ENCODE results near the gene DPPA3.

The DPPA3 gene

DNA sequence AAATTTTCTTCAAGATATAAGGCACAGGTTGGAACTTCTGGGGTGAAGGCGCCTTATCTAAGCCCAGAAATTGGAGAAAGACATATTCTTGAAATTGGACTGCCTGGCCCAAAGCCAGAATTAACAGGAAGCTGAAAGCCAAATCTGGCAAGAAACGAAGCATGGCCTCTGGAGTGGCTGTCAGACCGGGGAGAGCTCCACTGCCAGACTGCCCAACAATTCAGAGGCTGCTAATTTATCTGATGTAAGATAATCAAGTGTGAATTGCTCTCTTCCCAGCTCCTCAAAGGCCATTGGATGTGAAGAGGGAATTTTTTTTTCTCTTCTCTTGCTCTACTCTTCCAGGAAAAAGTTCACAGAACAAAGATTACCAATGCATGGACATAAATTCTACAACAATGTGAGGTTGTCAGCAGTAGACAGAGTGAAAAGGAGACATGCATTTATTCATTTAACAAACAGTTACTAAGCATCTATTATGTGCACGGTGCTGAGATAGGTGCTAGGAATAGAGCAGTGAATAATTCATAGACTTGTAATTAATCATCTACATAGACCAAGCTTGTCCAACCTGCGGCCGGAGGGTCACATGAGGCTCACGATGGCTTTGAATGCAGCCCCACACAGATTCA, 15.6 kb upstream of the DPPA3 start, which contains the start of gene GDF3:
GDF3 (minus strand) TSS at position 210 of the 632 bp plus-strand sequence; CDS start at position 163, 47 bp downstream.
- no peaks in the 10 kb centered on the region for H3K36me3 ChIP-seq (ENCODE audit: control insufficient read depth in 4 of 4, insufficient read depth in 4 of 4, low read length in 3 of 4)
- no peaks in the 10 kb centered on the region for H3K9me3 ChIP-seq (ENCODE audit: control extremely low read depth in 1 of 5, control insufficient read depth in 4 of 5, insufficient read depth in 2 of 5, low read depth in 1 of 5, low read length in 4 of 5)
- H3K4me1 ChIP-seq (ENCODE audit: control extremely low read depth in 1 of 4, control insufficient read depth in 4 of 4, insufficient read depth in 4 of 4, low read length in 3 of 4) = peaks cover 8 to 31% (median 24%) of the 10 kb centered on the region in 4 experiments
- 6% methylated on average over 6 of the region's 7 CpGs for WGBS (ENCODE audit: insufficient coverage)
- CTCF ChIA-PET = interaction anchor here (1.2 to 2.7 kb wide), 6 partner anchors 12 to 138 kb away, joined by 3 to 10 read pairs (median 4); no protein-coding TSS in a partner anchor
- H3K27ac ChIP-seq (ENCODE audit: insufficient read depth in 1 of 2, low read depth in 1 of 2, low read length in 2 of 2, poor library complexity in 1 of 2, severe bottlenecking in 2 of 2) = peak within 1 kb of the TSS in 1 of 2 experiments; percentile 13
- DNase-seq = peak in 2 of 3 donors; percentile 87 to 90
- no peaks in the 10 kb centered on the region for H3K27me3 ChIP-seq (replicated peaks in 2 of 5; ENCODE audit: control insufficient read depth in 4 of 5, insufficient read depth in 5 of 5, low read length in 4 of 5)
- H3K4me3 ChIP-seq (ENCODE audit: control insufficient read depth in 1 of 7, extremely low read depth in 1 of 7, insufficient read depth in 4 of 7, low read depth in 2 of 7, low read length in 6 of 7) = peak within 1 kb of the TSS in 5 of 7 experiments; percentile 33 to 68 (median 46)
- POLR2A ChIA-PET = interaction anchor here (0.6 to 1.6 kb wide), 7 partner anchors 14 to 54 kb away, joined by 3 to 4 read pairs (median 3); no protein-coding TSS in a partner anchor

DNA sequence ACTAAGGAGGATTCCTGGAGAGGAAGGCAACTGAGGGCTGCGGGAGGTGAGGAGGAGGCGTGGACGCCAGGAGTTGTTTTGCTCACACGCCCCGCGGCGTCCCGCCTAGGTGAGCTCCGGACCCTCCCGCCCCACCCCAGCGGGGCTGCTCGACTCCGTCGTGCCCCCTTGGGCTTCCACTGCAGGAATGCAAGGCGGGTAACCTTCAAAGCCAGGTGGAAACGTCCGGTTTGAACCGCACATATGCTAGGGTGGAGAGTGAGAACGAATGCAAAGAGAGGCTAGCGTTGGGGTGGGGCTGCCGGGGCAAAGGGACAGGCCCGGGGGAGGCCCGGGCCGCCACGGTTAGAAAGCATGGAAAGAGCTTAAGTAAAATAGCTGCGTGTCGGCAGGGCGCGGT, 5.4 kb upstream of the DPPA3 start:
- 97% methylated on average over 26 of the region's 29 CpGs for WGBS (ENCODE audit: insufficient coverage)
- ChIA-PET CTCF (interaction anchor here (1.1 to 1.9 kb wide), 2 partner anchors 9 to 28 kb away, joined by 3 to 5 read pairs; no protein-coding TSS in a partner anchor), POLR2A (no interaction called here)
- Histone ChIP-seq H3K27ac (ENCODE audit: insufficient read depth in 1 of 2, low read depth in 1 of 2, low read length in 2 of 2, poor library complexity in 1 of 2, severe bottlenecking in 2 of 2) (no peak overlapping the region), H3K36me3 (ENCODE audit: control insufficient read depth in 4 of 4, insufficient read depth in 4 of 4, low read length in 3 of 4) (no peaks in the 10 kb centered on the region), H3K4me3 (ENCODE audit: control insufficient read depth in 1 of 7, extremely low read depth in 1 of 7, insufficient read depth in 4 of 7, low read depth in 2 of 7, low read length in 6 of 7) (no peak overlapping the region), H3K27me3 (replicated peaks in 2 of 5; ENCODE audit: control insufficient read depth in 4 of 5, insufficient read depth in 5 of 5, low read length in 4 of 5) (no peaks in the 10 kb centered on the region), H3K9me3 (ENCODE audit: control extremely low read depth in 1 of 5, control insufficient read depth in 4 of 5, insufficient read depth in 2 of 5, low read depth in 1 of 5, low read length in 4 of 5) (no peaks in the 10 kb centered on the region), H3K4me1 (ENCODE audit: control extremely low read depth in 1 of 4, control insufficient read depth in 4 of 4, insufficient read depth in 4 of 4, low read length in 3 of 4) (no peaks in the 10 kb centered on the region)
- no peak for DNase-seq

DNA sequence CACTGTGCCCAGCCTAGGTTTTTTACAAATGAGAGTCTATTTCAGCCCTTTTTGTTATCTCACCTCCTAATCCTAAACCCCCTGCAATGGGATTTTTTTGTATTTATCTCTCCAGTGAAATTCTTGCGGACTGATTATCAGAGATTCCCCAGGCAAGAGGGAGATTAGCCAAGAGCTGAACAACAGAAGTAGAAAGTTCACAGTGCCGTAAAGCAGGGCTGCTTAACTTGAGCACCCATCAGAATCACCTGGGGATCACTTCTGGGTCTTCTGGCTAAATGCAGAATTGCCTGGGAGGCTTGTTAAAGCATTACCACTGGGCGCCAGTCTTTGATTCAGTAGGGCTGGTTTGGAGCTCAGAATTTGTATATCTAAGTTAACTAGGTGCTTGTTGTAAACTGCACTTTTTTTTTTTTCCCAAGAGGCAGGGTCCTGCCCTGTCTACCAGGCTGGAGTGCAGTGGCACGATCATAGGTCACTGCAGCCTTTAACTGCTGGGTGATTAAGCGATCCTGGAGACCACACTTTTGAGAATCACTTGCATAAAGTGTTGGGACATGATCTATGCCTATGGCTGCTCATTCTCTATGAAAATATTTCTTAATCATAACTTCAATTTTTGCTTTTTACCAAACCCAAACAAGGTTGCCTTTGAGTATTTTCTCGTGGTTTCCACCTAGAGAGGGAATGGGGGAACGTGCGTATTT, 1.1 kb upstream of the DPPA3 start:
- Histone ChIP-seq H3K36me3 (ENCODE audit: control insufficient read depth in 4 of 4, insufficient read depth in 4 of 4, low read length in 3 of 4) (no peaks in the 10 kb centered on the region), H3K27me3 (replicated peaks in 2 of 5; ENCODE audit: control insufficient read depth in 4 of 5, insufficient read depth in 5 of 5, low read length in 4 of 5) (no peaks in the 10 kb centered on the region), H3K9me3 (ENCODE audit: control extremely low read depth in 1 of 5, control insufficient read depth in 4 of 5, insufficient read depth in 2 of 5, low read depth in 1 of 5, low read length in 4 of 5) (no peaks in the 10 kb centered on the region), H3K27ac (ENCODE audit: insufficient read depth in 1 of 2, low read depth in 1 of 2, low read length in 2 of 2, poor library complexity in 1 of 2, severe bottlenecking in 2 of 2) (no peak overlapping the region), H3K4me3 (ENCODE audit: control insufficient read depth in 1 of 7, extremely low read depth in 1 of 7, insufficient read depth in 4 of 7, low read depth in 2 of 7, low read length in 6 of 7) (no peak overlapping the region), H3K4me1 (ENCODE audit: control extremely low read depth in 1 of 4, control insufficient read depth in 4 of 4, insufficient read depth in 4 of 4, low read length in 3 of 4) (no peaks in the 10 kb centered on the region)
- ChIA-PET POLR2A (interaction anchor here (0.6 to 0.8 kb wide), 2 partner anchors 15 to 49 kb away, joined by 3 to 4 read pairs; partner anchors contain the start of gene GDF3), CTCF (interaction anchor here (0.6 to 1.3 kb wide), 5 partner anchors 20 to 64 kb away, joined by 3 read pairs; no protein-coding TSS in a partner anchor)
- 95% methylated on average over 7 of the region's 8 CpGs for WGBS (ENCODE audit: insufficient coverage)
- no peak for DNase-seq

DNA sequence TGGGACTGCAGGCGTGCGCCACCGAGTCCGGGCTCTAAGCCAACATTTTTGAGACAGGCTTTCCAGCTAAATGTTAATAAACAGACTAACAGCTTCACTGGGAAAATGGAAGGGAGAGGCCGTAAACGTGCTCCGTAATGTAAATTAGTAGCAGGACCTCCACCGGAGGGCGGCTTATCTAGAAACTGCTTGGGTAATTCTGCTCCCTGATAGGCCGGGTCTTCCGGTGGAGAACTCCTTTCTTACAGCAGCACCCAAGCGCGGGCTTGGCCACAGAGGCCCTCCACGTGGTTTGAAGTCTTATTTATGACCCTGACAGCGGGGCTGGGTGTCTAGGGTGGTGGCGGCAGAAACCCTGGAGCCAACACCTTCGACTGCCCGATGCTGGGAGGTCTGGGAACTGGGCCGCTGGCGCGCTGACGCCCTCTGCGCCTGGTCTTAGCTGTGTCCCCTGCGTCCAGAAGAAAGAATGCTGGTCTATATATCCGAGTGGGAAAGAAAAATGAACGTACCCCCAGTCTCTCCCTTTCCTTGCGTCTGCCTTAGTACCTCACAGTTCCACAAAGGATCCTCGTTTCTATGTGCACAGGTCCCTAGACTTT, 1.7 kb downstream of the DPPA3 start:
- Histone ChIP-seq H3K36me3 (ENCODE audit: control insufficient read depth in 4 of 4, insufficient read depth in 4 of 4, low read length in 3 of 4) (no peaks in the 10 kb centered on the region), H3K4me1 (ENCODE audit: control extremely low read depth in 1 of 4, control insufficient read depth in 4 of 4, insufficient read depth in 4 of 4, low read length in 3 of 4) (peaks cover 0 to 10% (median 2%) of the 10 kb centered on the region in 4 experiments), H3K27ac (ENCODE audit: insufficient read depth in 1 of 2, low read depth in 1 of 2, low read length in 2 of 2, poor library complexity in 1 of 2, severe bottlenecking in 2 of 2) (no peak overlapping the region), H3K4me3 (ENCODE audit: control insufficient read depth in 1 of 7, extremely low read depth in 1 of 7, insufficient read depth in 4 of 7, low read depth in 2 of 7, low read length in 6 of 7) (no peak overlapping the region), H3K9me3 (ENCODE audit: control extremely low read depth in 1 of 5, control insufficient read depth in 4 of 5, insufficient read depth in 2 of 5, low read depth in 1 of 5, low read length in 4 of 5) (no peaks in the 10 kb centered on the region), H3K27me3 (replicated peaks in 2 of 5; ENCODE audit: control insufficient read depth in 4 of 5, insufficient read depth in 5 of 5, low read length in 4 of 5) (no peaks in the 10 kb centered on the region)
- WGBS (ENCODE audit: insufficient coverage) = 98% methylated on average over 24 of the region's 28 CpGs
- ChIA-PET POLR2A (no interaction called here), CTCF (interaction anchor here (1.2 kb wide), 1 partner anchor 95 kb away, joined by 4 read pairs; no protein-coding TSS in a partner anchor)
- no peak for DNase-seq

DNA sequence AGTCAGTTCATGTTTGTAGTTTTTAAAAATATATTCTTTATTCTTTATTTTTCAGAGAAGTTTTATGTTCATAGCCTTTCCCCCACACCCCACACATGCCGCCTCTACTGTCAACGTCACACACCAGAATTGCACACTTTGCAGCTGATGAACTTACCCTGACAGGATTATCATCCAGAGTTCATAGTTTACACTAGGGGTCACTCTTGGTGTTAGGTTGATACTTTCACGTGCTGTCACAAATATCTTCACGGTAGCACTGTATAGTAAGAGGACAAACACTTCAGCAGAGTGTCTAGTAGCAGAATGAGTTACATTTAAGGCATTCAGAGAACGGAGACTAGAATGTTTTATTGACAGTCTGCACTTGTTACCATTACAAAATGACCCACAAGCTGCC, 5.1 kb downstream of the DPPA3 start:
- POLR2A ChIA-PET = interaction anchor here (0.9 to 1.1 kb wide), 2 partner anchors 14 to 21 kb away, joined by 3 read pairs; no protein-coding TSS in a partner anchor
- no peaks in the 10 kb centered on the region for H3K9me3 ChIP-seq (ENCODE audit: control extremely low read depth in 1 of 5, control insufficient read depth in 4 of 5, insufficient read depth in 2 of 5, low read depth in 1 of 5, low read length in 4 of 5)
- H3K27ac ChIP-seq (ENCODE audit: insufficient read depth in 1 of 2, low read depth in 1 of 2, low read length in 2 of 2, poor library complexity in 1 of 2, severe bottlenecking in 2 of 2) = no peak overlapping the region
- DNase-seq = peak in 2 of 3 donors; percentile 40 to 46
- WGBS (ENCODE audit: insufficient coverage) = 11% methylated on average over 3 of the region's 5 CpGs
- peaks cover 4 to 19% (median 11%) of the 10 kb centered on the region in 4 experiments for H3K4me1 ChIP-seq (ENCODE audit: control extremely low read depth in 1 of 4, control insufficient read depth in 4 of 4, insufficient read depth in 4 of 4, low read length in 3 of 4)
- CTCF ChIA-PET = interaction anchor here (0.8 to 1.8 kb wide), 8 partner anchors 9 to 91 kb away, joined by 3 to 4 read pairs (median 4); no protein-coding TSS in a partner anchor
- H3K36me3 ChIP-seq (ENCODE audit: control insufficient read depth in 4 of 4, insufficient read depth in 4 of 4, low read length in 3 of 4) = no peaks in the 10 kb centered on the region
- H3K4me3 ChIP-seq (ENCODE audit: control insufficient read depth in 1 of 7, extremely low read depth in 1 of 7, insufficient read depth in 4 of 7, low read depth in 2 of 7, low read length in 6 of 7) = no peak overlapping the region
- H3K27me3 ChIP-seq (replicated peaks in 2 of 5; ENCODE audit: control insufficient read depth in 4 of 5, insufficient read depth in 5 of 5, low read length in 4 of 5) = no peaks in the 10 kb centered on the region

GRCh38 chr12:7719946-7720730, 8.9 kb downstream of the DPPA3 start:
- H3K9me3 ChIP-seq (ENCODE audit: control extremely low read depth in 1 of 5, control insufficient read depth in 4 of 5, insufficient read depth in 2 of 5, low read depth in 1 of 5, low read length in 4 of 5) = no peaks in the 10 kb centered on the region
- CTCF ChIA-PET = interaction anchor here (0.7 to 2.8 kb wide), 4 partner anchors 17 to 86 kb away, joined by 3 to 16 read pairs (median 4); no protein-coding TSS in a partner anchor
- no peak for DNase-seq
- H3K36me3 ChIP-seq (ENCODE audit: control insufficient read depth in 4 of 4, insufficient read depth in 4 of 4, low read length in 3 of 4) = no peaks in the 10 kb centered on the region
- H3K4me1 ChIP-seq (ENCODE audit: control extremely low read depth in 1 of 4, control insufficient read depth in 4 of 4, insufficient read depth in 4 of 4, low read length in 3 of 4) = peaks cover 4 to 19% (median 11%) of the 10 kb centered on the region in 4 experiments
- POLR2A ChIA-PET = no interaction called here
- 63% methylated on average over 5 of the region's 15 CpGs for WGBS (ENCODE audit: insufficient coverage)
- no peak overlapping the region for H3K4me3 ChIP-seq (ENCODE audit: control insufficient read depth in 1 of 7, extremely low read depth in 1 of 7, insufficient read depth in 4 of 7, low read depth in 2 of 7, low read length in 6 of 7)
- no peaks in the 10 kb centered on the region for H3K27me3 ChIP-seq (replicated peaks in 2 of 5; ENCODE audit: control insufficient read depth in 4 of 5, insufficient read depth in 5 of 5, low read length in 4 of 5)
- no peak overlapping the region for H3K27ac ChIP-seq (ENCODE audit: insufficient read depth in 1 of 2, low read depth in 1 of 2, low read length in 2 of 2, poor library complexity in 1 of 2, severe bottlenecking in 2 of 2)

All from common myeloid progenitor, CD34-positive (primary cell).